Activated CD4-positive, alpha-beta T cell treated with anti-CD3 and anti-CD28 coated beads, Interleukin-2, amount 10 ng/mL, durations not matched to agents 24 days and 14 days (primary cell): Measurements from ENCODE around the gene LIPT2. TPM values are rescaled to one million over a fixed set of nuclear protein-coding genes. Genes with fewer than 3 reads are reported as not detected.

Experiments used
- DNase-seq: peaks from one replicate; pipeline ENCODE4 v3.0.0; 2022
- H3K27ac Mint-ChIP-seq: one replicate; pipeline ENCODE4 v1.8.0; 2022; ENCODE audit warnings: mild to moderate bottlenecking, mixed read lengths
- H3K27me3 Mint-ChIP-seq: one replicate; pipeline ENCODE4 v1.8.0; 2022; ENCODE audit warnings: mixed read lengths
- H3K36me3 Mint-ChIP-seq: one replicate; pipeline ENCODE4 v1.8.0; 2022; ENCODE audit warnings: low read depth, mild to moderate bottlenecking, mixed read lengths
- H3K4me1 Mint-ChIP-seq: one replicate; pipeline ENCODE4 v1.8.0; 2021; ENCODE audit warnings: mixed read lengths
- H3K4me3 Mint-ChIP-seq: one replicate; pipeline ENCODE4 v1.8.0; 2022; ENCODE audit warnings: mild to moderate bottlenecking, moderate library complexity, mixed read lengths
- H3K9me3 Mint-ChIP-seq: one replicate; pipeline ENCODE4 v1.8.0; 2021; ENCODE audit warnings: mixed read lengths
- intact Hi-C: fragments of 100-400 bp; cut with micrococcal nuclease; formaldehyde crosslinking; loops from one replicate; pipeline ENCODE4 v1.15.1; 2023
- total RNA-seq: library from RNA; stranded (reverse); gene quantifications from 2 replicates; pipeline ENCODE4 v1.2.3, GENCODE V29; 2022

LIPT2 gene
- total RNA-seq, 1 donor from 2014 or later, result 4.7 TPM

GRCh38 chr11:74466916-74467885 lies 26.3 kb downstream of the LIPT2 start, which contains the start of gene KCNE3:
TSS of gene KCNE3 (minus strand) at chr11:74467549. CDS start at chr11:74457563, 9,986 bp downstream.
- DNase-seq, result no peak
- intact Hi-C loops, result no loop called here
- Mint-ChIP-seq H3K9me3 (no peaks in the 10 kb centered on the region), H3K4me3 (no peak within 1 kb of the TSS), H3K27ac (no peak within 1 kb of the TSS), H3K4me1 (peaks cover 5% of the 10 kb centered on the region), H3K36me3 (no peaks in the 10 kb centered on the region), H3K27me3 (peaks cover 35% of the 10 kb centered on the region)

- Mint-ChIP-seq H3K27me3 (peaks cover 35% of the 10 kb centered on the region), H3K4me1 (no peaks in the 10 kb centered on the region), H3K9me3 (no peaks in the 10 kb centered on the region), H3K4me3 (no peak overlapping the region), H3K36me3 (no peaks in the 10 kb centered on the region), H3K27ac (no peak overlapping the region)
- intact Hi-C loops, result no loop called here
- no peak for DNase-seq
These were observed 28.2 kb downstream of the LIPT2 start for GRCh38 chr11:74465291-74465708.

- Mint-ChIP-seq H3K27me3 (peaks cover 35% of the 10 kb centered on the region), H3K36me3 (no peaks in the 10 kb centered on the region), H3K27ac (no peak overlapping the region), H3K4me3 (no peak overlapping the region), H3K4me1 (no peaks in the 10 kb centered on the region), H3K9me3 (no peaks in the 10 kb centered on the region)
- intact Hi-C loops, result no loop called here
- DNase-seq, result no peak
These were observed 28.8 kb downstream of the LIPT2 start for GRCh38 chr11:74464746-74465145.

GRCh38 chr11:74463216-74463615 lies 30.3 kb downstream of the LIPT2 start:
- Mint-ChIP-seq H3K9me3 (no peaks in the 10 kb centered on the region), H3K27me3 (peaks cover 31% of the 10 kb centered on the region), H3K4me3 (no peak overlapping the region), H3K36me3 (no peaks in the 10 kb centered on the region), H3K27ac (no peak overlapping the region), H3K4me1 (no peaks in the 10 kb centered on the region)
- intact Hi-C loops, result no loop called here
- DNase-seq, result no peak

DNA sequence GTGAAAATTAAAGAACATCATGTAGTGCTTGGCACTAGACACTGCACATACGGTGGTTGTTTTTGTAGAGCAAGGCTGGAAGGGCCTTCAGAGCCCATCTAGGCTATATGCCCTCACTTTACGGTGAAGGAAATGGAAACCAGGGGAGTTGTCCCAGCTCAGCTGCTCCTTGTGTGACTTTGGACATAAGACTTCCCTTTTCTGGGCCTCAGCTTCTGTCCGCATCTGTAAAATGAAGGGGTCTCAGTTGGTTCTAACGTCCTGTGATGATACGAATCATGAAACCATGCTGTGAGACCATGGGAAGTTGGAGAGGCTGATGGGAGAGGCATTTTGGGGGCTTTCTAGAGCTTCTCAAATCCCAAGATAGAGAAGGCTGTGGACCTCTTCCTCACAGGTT lies 30.9 kb downstream of the LIPT2 start:
- no peak overlapping the region for H3K4me3 Mint-ChIP-seq
- no peaks in the 10 kb centered on the region for H3K4me1 Mint-ChIP-seq
- H3K27ac Mint-ChIP-seq, result no peak overlapping the region
- DNase-seq, result no peak
- intact Hi-C loops, result no loop called here
- no peaks in the 10 kb centered on the region for H3K36me3 Mint-ChIP-seq
- peaks cover 26% of the 10 kb centered on the region for H3K27me3 Mint-ChIP-seq
- H3K9me3 Mint-ChIP-seq, result no peaks in the 10 kb centered on the region

DNA sequence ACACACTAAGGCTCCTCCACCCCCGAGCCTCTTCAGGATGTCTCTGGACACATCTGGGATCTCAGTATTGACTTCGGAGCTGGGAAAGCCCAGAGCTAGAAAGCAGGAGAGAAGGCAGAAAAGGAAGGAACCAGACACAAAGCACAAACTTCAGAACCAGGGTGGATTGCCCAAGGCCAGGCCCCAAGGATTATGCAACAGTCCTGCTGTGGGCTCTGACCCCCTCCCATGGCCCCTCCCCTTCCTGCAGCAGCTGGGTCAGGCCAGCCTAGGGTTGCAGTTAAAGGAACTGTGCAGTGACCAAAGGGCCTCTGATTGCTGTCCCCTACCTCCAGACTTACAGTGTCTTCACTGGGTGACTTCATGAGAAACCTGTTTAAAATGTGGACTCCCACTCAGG lies 31.5 kb downstream of the LIPT2 start:
- intact Hi-C loops, result no loop called here
- no peaks in the 10 kb centered on the region for H3K36me3 Mint-ChIP-seq
- no peaks in the 10 kb centered on the region for H3K9me3 Mint-ChIP-seq
- peaks cover 24% of the 10 kb centered on the region for H3K27me3 Mint-ChIP-seq
- no peaks in the 10 kb centered on the region for H3K4me1 Mint-ChIP-seq
- H3K27ac Mint-ChIP-seq, result no peak overlapping the region
- DNase-seq, result no peak
- H3K4me3 Mint-ChIP-seq, result no peak overlapping the region

- no peaks in the 10 kb centered on the region for H3K9me3 Mint-ChIP-seq
- no peaks in the 10 kb centered on the region for H3K36me3 Mint-ChIP-seq
- DNase-seq, result no peak
- intact Hi-C loops, result no loop called here
- peaks cover 12% of the 10 kb centered on the region for H3K27me3 Mint-ChIP-seq
- H3K27ac Mint-ChIP-seq, result no peak overlapping the region
- no peaks in the 10 kb centered on the region for H3K4me1 Mint-ChIP-seq
- no peak overlapping the region for H3K4me3 Mint-ChIP-seq
These were observed 32.9 kb downstream of the LIPT2 start for GRCh38 chr11:74460481-74461154.

GRCh38 chr11:74460065-74460464 lies 33.5 kb downstream of the LIPT2 start:
- no peaks in the 10 kb centered on the region for H3K9me3 Mint-ChIP-seq
- no peaks in the 10 kb centered on the region for H3K4me1 Mint-ChIP-seq
- no peak overlapping the region for H3K4me3 Mint-ChIP-seq
- H3K27ac Mint-ChIP-seq, result no peak overlapping the region
- intact Hi-C loops, result no loop called here
- DNase-seq, result no peak
- H3K36me3 Mint-ChIP-seq, result no peaks in the 10 kb centered on the region
- H3K27me3 Mint-ChIP-seq, result peaks cover 10% of the 10 kb centered on the region

DNA sequence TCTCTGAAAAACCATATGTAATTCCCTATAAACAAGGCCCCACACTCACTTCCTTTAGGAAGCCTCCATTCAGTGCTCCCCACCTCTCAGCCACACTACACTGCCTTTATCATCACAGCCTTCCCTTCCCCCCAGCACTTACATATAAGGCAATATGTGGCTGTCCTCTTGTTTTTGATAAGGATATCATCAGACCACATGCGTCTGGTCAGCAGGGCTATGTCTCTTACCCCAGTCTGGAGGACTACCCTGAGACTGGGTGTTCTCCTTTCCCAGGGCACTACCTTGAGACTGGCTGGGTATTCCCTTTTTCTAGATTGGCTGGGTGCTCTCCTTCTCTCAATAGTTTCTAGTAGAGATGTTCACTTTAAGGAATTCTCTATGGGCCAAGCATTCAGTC lies 33.9 kb downstream of the LIPT2 start:
- Mint-ChIP-seq H3K4me3 (no peak overlapping the region), H3K4me1 (no peaks in the 10 kb centered on the region), H3K36me3 (no peaks in the 10 kb centered on the region), H3K27me3 (peaks cover 6% of the 10 kb centered on the region), H3K9me3 (no peaks in the 10 kb centered on the region), H3K27ac (no peak overlapping the region)
- intact Hi-C loops, result loop anchor here (10.0 kb wide), 1 partner anchor 265 kb away; no protein-coding TSS in a partner anchor
- DNase-seq, result no peak

- intact Hi-C loops, result loop anchor here (10.0 kb wide), 1 partner anchor 267 kb away; no protein-coding TSS in a partner anchor
- peaks cover 4% of the 10 kb centered on the region for H3K4me1 Mint-ChIP-seq
- no peak overlapping the region for H3K27ac Mint-ChIP-seq
- H3K36me3 Mint-ChIP-seq, result no peaks in the 10 kb centered on the region
- no peak for DNase-seq
- H3K4me3 Mint-ChIP-seq, result no peak overlapping the region
- H3K9me3 Mint-ChIP-seq, result no peaks in the 10 kb centered on the region
- H3K27me3 Mint-ChIP-seq, result peaks cover 2% of the 10 kb centered on the region
These were observed 36.2 kb downstream of the LIPT2 start for GRCh38 chr11:74457356-74457755.

DNA sequence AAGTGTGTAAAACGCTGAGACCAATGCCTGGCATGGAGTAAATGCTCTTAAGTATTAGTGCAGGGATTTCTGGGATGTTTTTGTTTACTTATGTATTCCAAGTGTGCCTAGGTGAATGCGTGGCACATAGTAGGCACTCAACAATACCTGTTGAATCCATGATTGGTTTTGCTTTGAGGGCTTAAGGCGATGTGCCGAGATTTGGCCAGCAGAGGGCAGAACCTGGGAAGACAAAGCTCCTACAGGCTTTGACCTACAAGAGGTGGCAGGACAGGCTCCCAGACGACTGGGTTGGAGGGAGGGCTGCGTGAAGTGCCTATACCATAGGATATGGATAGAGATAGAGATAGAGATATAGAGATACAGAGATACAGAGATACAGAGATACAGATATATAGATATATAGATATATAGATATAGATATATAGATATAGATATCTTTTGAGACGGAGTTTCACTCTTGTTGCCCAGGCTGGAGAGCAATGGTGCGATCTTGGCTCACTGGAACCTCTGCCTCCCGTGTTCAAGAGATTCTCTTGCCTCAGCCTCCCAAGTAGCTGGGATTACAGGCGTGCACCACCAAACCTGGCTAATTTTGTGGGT lies 40.0 kb downstream of the LIPT2 start:
- Mint-ChIP-seq H3K27me3 (peaks cover 5% of the 10 kb centered on the region), H3K27ac (no peak overlapping the region), H3K36me3 (no peaks in the 10 kb centered on the region), H3K9me3 (no peaks in the 10 kb centered on the region), H3K4me1 (peaks cover 7% of the 10 kb centered on the region), H3K4me3 (no peak overlapping the region)
- peak; percentile 88 for DNase-seq
- intact Hi-C loops, result loop anchor here (1.0 to 10.0 kb wide), 2 partner anchors 117 to 271 kb away; no protein-coding TSS in a partner anchor

- intact Hi-C loops, result loop anchor here (10.0 kb wide), 1 partner anchor 272 kb away; no protein-coding TSS in a partner anchor
- DNase-seq, result no peak
- Mint-ChIP-seq H3K9me3 (no peaks in the 10 kb centered on the region), H3K27ac (no peak overlapping the region), H3K4me3 (no peak overlapping the region), H3K27me3 (peaks cover 5% of the 10 kb centered on the region), H3K36me3 (no peaks in the 10 kb centered on the region), H3K4me1 (peaks cover 7% of the 10 kb centered on the region)
These were observed 41.2 kb downstream of the LIPT2 start for GRCh38 chr11:74452366-74452765.

DNA sequence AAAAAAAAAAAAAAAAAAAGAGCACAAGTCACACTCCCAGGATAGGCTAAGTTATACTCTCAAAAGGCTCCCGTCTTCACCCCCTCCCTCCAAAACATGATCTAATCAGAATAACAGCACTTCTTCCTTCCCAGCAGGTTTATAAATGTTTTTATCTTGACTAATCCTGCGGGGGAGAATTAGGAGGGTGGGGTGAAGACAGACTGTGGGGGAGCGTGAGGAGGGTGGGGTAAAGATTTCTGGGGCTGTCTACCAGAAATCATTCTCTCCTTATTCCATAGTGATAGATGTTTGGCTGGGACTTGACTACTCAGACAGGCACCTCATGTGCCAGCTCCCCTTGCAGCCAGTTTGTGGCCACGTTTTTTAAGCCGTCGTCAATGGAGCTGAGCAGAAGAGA lies 43.2 kb downstream of the LIPT2 start:
- no peaks in the 10 kb centered on the region for H3K36me3 Mint-ChIP-seq
- no peak overlapping the region for H3K27ac Mint-ChIP-seq
- H3K4me3 Mint-ChIP-seq, result no peak overlapping the region
- no peak for DNase-seq
- H3K9me3 Mint-ChIP-seq, result no peaks in the 10 kb centered on the region
- intact Hi-C loops, result loop anchor here (10.0 kb wide), 1 partner anchor 274 kb away; no protein-coding TSS in a partner anchor
- peaks cover 7% of the 10 kb centered on the region for H3K4me1 Mint-ChIP-seq
- peaks cover 5% of the 10 kb centered on the region for H3K27me3 Mint-ChIP-seq
